ENCODE results near the gene RAB10.

The RAB10 gene

GRCh38 chr2:26179446-26179913 lies 145.6 kb downstream of the RAB10 start:
- no peak for DNase-seq (ENCODE audit: low read depth)

GRCh38 chr2:26182441-26182840 lies 148.6 kb downstream of the RAB10 start:
- no peak for DNase-seq (ENCODE audit: low read depth)

- no peak for DNase-seq (ENCODE audit: low read depth)
Measured at GRCh38 chr2:26182887-26183630, 149.2 kb downstream of the RAB10 start.

- DNase-seq (ENCODE audit: low read depth): no peak
Measured at GRCh38 chr2:26184121-26184520, 150.2 kb downstream of the RAB10 start.

- peak; percentile 53 for DNase-seq (ENCODE audit: low read depth)
Measured at GRCh38 chr2:26184555-26185303, 150.8 kb downstream of the RAB10 start.

GRCh38 chr2:26185304-26185928 lies 151.5 kb downstream of the RAB10 start:
- no peak for DNase-seq (ENCODE audit: low read depth)

GRCh38 chr2:26185954-26186770 lies 152.3 kb downstream of the RAB10 start:
- DNase-seq (ENCODE audit: low read depth): no peak

Data from GM04504 (cell line).